MV-4-11 (cell line): Measurements from ENCODE around the gene STX3.
A peak's percentile ranks its signal among the peaks of the same experiment; 100 is the strongest.
"Not testable (repeated sequence)": the region's sequence is repeated elsewhere in the genome, so short reads cannot be mapped to it uniquely, and the experiment has no call there.

ENCODE experiments used
- DNase-seq: peaks from one replicate; lab custom pipeline; 2025; lab: John Stamatoyannopoulos, UW

Gene STX3

DNA sequence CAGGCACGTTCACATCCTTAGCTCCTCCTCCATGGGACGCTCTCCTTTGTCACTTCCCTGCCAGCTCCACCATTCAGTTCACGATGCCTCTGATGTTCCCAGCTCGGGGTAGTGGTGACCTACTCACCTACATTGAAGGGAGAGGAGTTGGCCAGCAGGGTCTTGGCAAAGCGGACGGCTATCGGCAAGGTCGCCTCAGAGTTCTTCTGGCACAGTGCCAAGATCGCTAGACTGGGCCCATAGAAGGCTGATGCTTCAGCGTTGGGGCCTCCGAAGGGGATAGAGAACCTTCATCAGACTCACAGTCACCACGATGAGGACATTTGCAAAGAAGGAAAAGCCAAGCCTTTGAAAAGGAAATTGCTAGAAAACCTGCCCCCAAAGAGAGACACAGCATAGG is 87.1 kb downstream of the STX3 start:
- DNase-seq: no peak

DNA sequence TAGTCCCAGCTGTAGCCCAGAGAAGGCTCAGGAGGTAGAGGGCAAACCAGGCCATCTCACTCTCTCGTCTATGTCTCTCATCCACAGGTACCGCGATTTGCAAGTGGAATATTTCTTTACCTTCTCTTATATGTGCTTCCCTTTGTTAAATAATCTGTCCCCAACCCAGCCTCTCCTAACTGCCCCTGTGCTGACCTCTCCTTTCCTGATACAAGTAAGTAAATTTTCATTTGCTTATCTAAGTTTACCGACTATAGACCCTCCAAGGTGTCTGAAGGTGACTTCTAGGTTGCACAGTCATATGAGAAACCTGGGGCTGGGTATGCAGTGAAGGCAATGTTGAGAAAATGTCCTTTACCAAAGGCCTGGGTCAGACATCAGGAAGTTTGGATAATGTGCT is 90.2 kb downstream of the STX3 start, which contains the start of gene CBLIF:
TSS of gene CBLIF (minus strand) at position 101 of the 400 bp plus-strand sequence. CDS start at position 55, 46 bp downstream.
- DNase-seq: no peak

DNA sequence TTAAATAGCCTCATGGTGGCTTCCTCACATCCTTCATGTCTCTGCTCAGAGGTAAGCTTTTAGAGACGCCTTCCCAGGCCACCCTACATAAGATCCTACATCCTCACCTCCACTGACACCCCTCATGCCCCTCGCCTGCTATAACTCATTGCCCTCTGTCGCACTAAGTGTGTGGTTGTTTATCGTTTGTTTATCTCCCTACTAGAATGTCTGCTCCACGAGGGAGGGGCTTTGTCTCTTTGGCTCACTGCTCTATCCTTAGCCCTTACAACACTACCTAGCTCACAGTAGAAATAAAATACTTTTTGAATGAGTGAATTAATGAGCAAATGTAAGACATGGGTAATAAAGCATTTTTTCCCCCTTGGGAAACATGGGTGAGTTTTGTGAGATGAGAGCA is 91.4 kb downstream of the STX3 start:
- DNase-seq: no peak

DNA sequence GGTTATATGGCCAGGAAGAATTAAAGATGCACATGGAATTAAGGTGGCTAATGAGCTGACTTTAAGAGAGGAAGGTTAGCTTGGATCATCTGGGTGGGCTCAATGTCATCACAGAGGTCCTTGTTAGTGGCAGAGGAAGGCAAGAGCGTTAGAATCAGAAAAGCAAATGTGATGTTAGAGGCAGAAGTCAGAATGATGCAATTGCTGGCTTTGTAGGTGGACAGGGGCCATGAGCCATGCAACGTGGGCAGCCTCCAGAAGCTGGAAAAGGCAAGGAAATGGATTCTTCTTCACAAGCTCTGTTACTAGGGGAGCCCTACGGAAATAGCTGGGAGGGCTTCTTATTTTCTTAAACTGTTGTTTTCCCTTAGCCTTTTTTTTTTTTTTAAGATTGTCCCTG is 92.5 kb downstream of the STX3 start:
- no peak for DNase-seq

DNA sequence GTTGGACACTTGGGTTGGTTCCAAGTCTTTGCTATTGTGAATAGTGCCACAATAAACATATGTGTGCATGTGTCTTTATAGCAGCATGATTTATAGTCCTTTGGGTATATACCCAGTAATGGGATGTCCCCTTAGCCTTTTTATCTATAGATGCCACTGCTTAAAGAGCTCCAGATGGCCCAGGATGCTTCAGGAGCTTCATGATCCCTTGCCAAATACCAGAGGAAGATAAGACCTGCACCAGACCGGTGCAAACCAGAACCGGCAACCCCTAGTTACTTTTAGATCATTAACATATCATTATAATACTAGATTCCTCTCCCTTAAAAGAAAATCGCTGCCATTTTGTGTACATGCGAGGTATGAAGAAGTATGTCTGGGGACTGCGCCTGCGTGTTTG is 93.3 kb downstream of the STX3 start:
- not testable (repeated sequence) for DNase-seq

DNA sequence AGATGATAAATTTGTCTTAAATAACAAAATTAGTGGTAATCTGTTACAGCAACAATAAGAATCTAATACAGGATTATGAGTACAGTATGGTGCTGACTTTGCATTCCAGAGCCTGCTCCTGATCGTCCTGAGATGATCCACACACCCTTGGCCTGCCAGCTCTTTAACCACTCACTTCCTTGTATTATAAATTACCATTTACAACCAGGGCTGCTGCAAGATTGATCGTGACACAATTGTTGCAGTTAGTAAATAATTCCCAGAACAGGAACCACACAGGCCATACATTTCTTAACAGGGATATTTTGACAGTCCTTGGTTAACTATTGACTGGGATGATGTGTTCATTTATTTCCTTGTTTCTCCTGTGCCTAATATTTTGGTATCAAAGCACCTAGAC is 94.0 kb downstream of the STX3 start:
- DNase-seq: peak; percentile 48

DNA sequence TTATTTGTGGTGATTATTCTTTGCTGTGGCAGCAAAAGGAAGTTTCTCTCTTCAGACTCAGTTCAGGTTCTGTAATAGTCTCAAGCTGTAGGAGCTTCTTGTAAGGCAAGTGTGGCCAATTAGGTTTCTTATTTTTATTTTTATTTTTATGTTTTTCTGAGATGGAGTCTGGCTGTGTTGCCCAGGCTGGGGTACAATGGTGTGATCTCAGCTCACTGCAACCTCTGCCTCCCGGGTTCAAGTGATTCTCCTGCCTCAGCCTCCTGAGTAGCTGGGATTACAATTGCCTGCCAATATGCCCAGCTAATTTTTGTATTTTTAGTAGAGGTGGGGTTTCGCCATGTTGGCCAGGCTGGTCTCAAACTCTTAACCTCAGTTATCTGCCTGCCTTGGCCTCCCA is 94.4 kb downstream of the STX3 start:
- DNase-seq: not testable (repeated sequence)

DNA sequence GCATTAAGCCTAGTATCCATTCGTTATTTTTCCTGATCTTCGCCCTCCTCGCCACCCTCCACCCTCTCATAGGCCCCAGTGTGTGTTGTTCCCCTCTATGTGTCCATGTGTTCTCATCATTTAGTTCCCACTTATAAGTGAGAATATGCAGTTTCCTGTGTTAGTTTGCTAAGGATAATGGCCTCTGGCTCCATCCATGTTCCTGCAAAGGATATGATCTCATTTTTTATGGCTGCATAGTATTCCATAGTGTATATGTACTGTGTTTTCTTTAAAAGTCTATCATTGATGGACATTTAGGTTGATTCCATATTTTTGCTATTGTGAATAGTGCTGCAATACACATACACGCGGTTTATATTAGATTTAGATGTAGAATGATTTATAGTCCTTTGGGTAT is 96.2 kb downstream of the STX3 start:
- not testable (repeated sequence) for DNase-seq

DNA sequence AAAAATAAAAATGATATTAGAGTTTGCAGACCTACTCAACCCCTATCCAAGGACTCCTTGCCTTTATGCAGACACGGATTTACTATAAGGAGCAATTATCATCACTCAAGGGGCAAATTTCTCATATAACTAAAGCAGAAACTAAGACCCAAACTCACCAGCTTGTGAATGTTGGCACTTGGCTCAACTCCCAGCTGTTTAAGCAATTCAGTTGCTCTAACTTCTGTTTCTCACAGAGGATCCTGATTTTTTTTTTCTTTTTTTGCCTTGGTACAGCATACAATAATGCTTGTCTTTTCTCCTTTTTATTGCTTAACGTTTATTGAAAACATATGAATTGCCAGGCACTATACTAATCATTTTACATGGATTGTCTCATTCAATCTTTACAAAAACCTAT is 99.7 kb downstream of the STX3 start:
- DNase-seq: no peak
